ENCODE results near the gene MAP7. TPM values are rescaled to one million over a fixed set of nuclear protein-coding genes. Genes with fewer than 3 reads are reported as not detected.

Gene MAP7
- total RNA-seq, result under 1 TPM; 0.14 to 0.68 (median 0.14) TPM
- total RNA-seq (2013), result 0.79 TPM

- Histone ChIP-seq H3K4me1 (ENCODE audit: control insufficient read depth, insufficient read depth, low read length) (peaks cover 13% of the 10 kb centered on the region), H3K4me3 (ENCODE audit: low read length) (peak within 1 kb of the TSS; percentile 37), H3K9me3 (ENCODE audit: control insufficient read depth, insufficient read depth, low read length) (no peaks in the 10 kb centered on the region), H3K36me3 (ENCODE audit: control insufficient read depth, insufficient read depth, low read length) (no peaks in the 10 kb centered on the region), H3K27ac (ENCODE audit: low read length) (no peak within 1 kb of the TSS), H3K27me3 (ENCODE audit: control insufficient read depth, insufficient read depth, low read length) (peaks cover 17% of the 10 kb centered on the region)
- WGBS (ENCODE audit: insufficient coverage), result 3% methylated on average over 79 of the region's 79 CpGs
- H3K27me3 Mint-ChIP-seq (ENCODE audit: low read depth in 2 of 2), result peaks cover 22 to 36% of the 10 kb centered on the region in 2 donors
- intact Hi-C loops (cut with micrococcal nuclease), result no loop called here
- no peaks in the 10 kb centered on the region for H3K36me3 Mint-ChIP-seq
- TF ChIP-seq CTCF (IDR thresholded peaks at IDR 0.05), result peak; percentile 88
- H3K4me1 Mint-ChIP-seq, result peaks cover 0 to 6% of the 10 kb centered on the region in 2 donors
- ATAC-seq (peak; percentile 80 to 85 (median 83)), DNase-seq (peak; percentile 45 to 79)
- H3K9me3 Mint-ChIP-seq, result no peaks in the 10 kb centered on the region
- H3K4me3 Mint-ChIP-seq, result peak within 1 kb of the TSS; percentile 80
- peak within 1 kb of the TSS in 1 of 2 donors; percentile 37 for H3K27ac Mint-ChIP-seq
Observed at GRCh38 chr6:136550330-136551071, at the start of gene MAP7. MAP7 (minus strand) TSS chr6:136550422; CDS start chr6:136550408, 14 bp downstream.

- Mint-ChIP-seq H3K9me3 (no peaks in the 10 kb centered on the region), H3K4me3 (no peak overlapping the region), H3K36me3 (peaks cover 15% of the 10 kb centered on the region), H3K27ac (no peak overlapping the region), H3K27me3 (ENCODE audit: low read depth in 2 of 2) (no peaks in the 10 kb centered on the region), H3K4me1 (peaks cover 5 to 10% of the 10 kb centered on the region in 2 donors)
- peaks cover 6% of the 10 kb centered on the region for H3K4me1 ChIP-seq (ENCODE audit: control insufficient read depth, insufficient read depth, low read length)
- ATAC-seq, result no peak
- no peak overlapping the region for H3K27ac ChIP-seq (ENCODE audit: low read length)
- H3K4me3 ChIP-seq (ENCODE audit: low read length), result no peak overlapping the region
- H3K9me3 ChIP-seq (ENCODE audit: control insufficient read depth, insufficient read depth, low read length), result no peaks in the 10 kb centered on the region
- 94% methylated on average over 9 of the region's 10 CpGs for WGBS (ENCODE audit: insufficient coverage)
- DNase-seq, result no peak
- H3K36me3 ChIP-seq (ENCODE audit: control insufficient read depth, insufficient read depth, low read length), result peaks cover 39% of the 10 kb centered on the region
- intact Hi-C loops (cut with micrococcal nuclease), result no loop called here
- no peaks in the 10 kb centered on the region for H3K27me3 ChIP-seq (ENCODE audit: control insufficient read depth, insufficient read depth, low read length)
- TF ChIP-seq CTCF (IDR thresholded peaks at IDR 0.05), result no peak
Observed at GRCh38 chr6:136599329-136600011, 49.2 kb upstream of the MAP7 start.

GRCh38 chr6:136598048-136598447, 47.8 kb upstream of the MAP7 start:
- H3K36me3 ChIP-seq (ENCODE audit: control insufficient read depth, insufficient read depth, low read length), result peaks cover 30% of the 10 kb centered on the region
- 98% methylated on average over 3 of the region's 3 CpGs for WGBS (ENCODE audit: insufficient coverage)
- ATAC-seq, result no peak
- no peak for TF ChIP-seq CTCF (IDR thresholded peaks at IDR 0.05)
- Mint-ChIP-seq H3K9me3 (no peaks in the 10 kb centered on the region), H3K4me1 (peaks cover 19 to 22% of the 10 kb centered on the region in 2 donors), H3K36me3 (peaks cover 9% of the 10 kb centered on the region), H3K27me3 (ENCODE audit: low read depth in 2 of 2) (no peaks in the 10 kb centered on the region), H3K27ac (peak overlapping the region; percentile 5 to 71), H3K4me3 (no peak overlapping the region)
- H3K4me1 ChIP-seq (ENCODE audit: control insufficient read depth, insufficient read depth, low read length), result peaks cover 12% of the 10 kb centered on the region
- no peak overlapping the region for H3K4me3 ChIP-seq (ENCODE audit: low read length)
- no peak overlapping the region for H3K27ac ChIP-seq (ENCODE audit: low read length)
- no peak for DNase-seq
- intact Hi-C loops (cut with micrococcal nuclease), result no loop called here
- no peaks in the 10 kb centered on the region for H3K27me3 ChIP-seq (ENCODE audit: control insufficient read depth, insufficient read depth, low read length)
- H3K9me3 ChIP-seq (ENCODE audit: control insufficient read depth, insufficient read depth, low read length), result no peaks in the 10 kb centered on the region

All from natural killer cell (primary cell).